Endothelial cell of umbilical vein (primary cell): ENCODE measurements around the gene OPRL1. TPM values are rescaled to one million over a fixed set of nuclear protein-coding genes. Genes with fewer than 3 reads are reported as not detected.

ENCODE experiments used
- BruUV-seq: library from RNA; stranded (reverse); fragments of 400-500 nt; replicated peaks from 2 replicates; lab custom pipeline; 2021; lab: Mats Ljungman, UMichigan
- CTCF ChIA-PET: fragments of 300-600, 350-600 bp; sonication (Branson Sonifier 250); formaldehyde crosslinking; loops from one replicate; lab custom pipeline; 2021; ENCODE audit warnings: antibody characterized with exemption, inconsistent platforms; lab: Charles Lee
- POLR2A ChIA-PET: fragments of 300-600, 350-600 bp; sonication (Branson Sonifier 250); formaldehyde crosslinking; loops from one replicate; lab custom pipeline; 2021; ENCODE audit warnings: antibody characterized with exemption, inconsistent platforms; lab: Charles Lee
- DNase-seq: peaks from one replicate; pipeline ENCODE4 v3.0.0-alpha.2; 2011; ENCODE audit warnings: low read depth, low spot score
- FAIRE-seq: peaks from 2 replicates; lab custom pipeline; 2011; peaks lifted over from hg19 to GRCh38; lab: Jason Lieb, UNC
- H2AFZ ChIP-seq: 2 replicates; pipeline ENCODE4 v1.6.0; 2012; ENCODE audit warnings: low read depth, low read length, control low read depth, inconsistent platforms
- H3K27ac ChIP-seq: 2 replicates; pipeline ENCODE4 v1.5.1; 2011; ENCODE audit warnings: low read depth, mild to moderate bottlenecking, control low read depth, low read length, moderate library complexity; ENCODE audit not compliant: insufficient read depth
- H3K27me3 ChIP-seq, 2 experiments: 2 replicates each; pipeline versions ENCODE4 v1.6.0 to v1.6.1; 2011; ENCODE audit warnings: low read length in 2 of 2, mixed read lengths in 1 of 2; ENCODE audit not compliant: control insufficient read depth in 2 of 2, insufficient read depth in 2 of 2
- H3K36me3 ChIP-seq, 2 experiments: 2 replicates in 1 of 2; 3 replicates in 1 of 2; pipeline ENCODE4 v1.5.1; 2011; ENCODE audit warnings: low read length in 2 of 2, mild to moderate bottlenecking in 1 of 2, moderate library complexity in 1 of 2; ENCODE audit not compliant: control insufficient read depth in 2 of 2, insufficient read depth in 2 of 2; ENCODE audit errors: extremely low read depth in 1 of 2
- H3K4me1 ChIP-seq: 3 replicates; pipeline ENCODE4 v1.5.1; 2011; ENCODE audit warnings: mild to moderate bottlenecking, low read length; ENCODE audit not compliant: control insufficient read depth, insufficient read depth; ENCODE audit errors: extremely low read depth
- H3K4me2 ChIP-seq: 2 replicates; pipeline ENCODE4 v1.6.1; 2011; ENCODE audit warnings: low read length, control low read depth, mixed read lengths; ENCODE audit not compliant: insufficient read depth
- H3K4me3 ChIP-seq, 3 experiments: fragments of 200-600 bp in 1 of 3; sonication (generic), shearing (Covaris generic) in 1 of 3; replicated peaks in 1 of 3; 2 replicates each; pipeline ENCODE4 v1.5.1; 2011 to 2016; ENCODE audit warnings: control low read depth in 3 of 3, low read length in 3 of 3, mild to moderate bottlenecking in 2 of 3, inconsistent platforms in 1 of 3, low read depth in 1 of 3, moderate library complexity in 1 of 3; ENCODE audit not compliant: insufficient read depth in 1 of 3
- H3K79me2 ChIP-seq: 2 replicates; pipeline ENCODE4 v1.6.0; 2012; ENCODE audit warnings: low read length, inconsistent platforms; ENCODE audit not compliant: control insufficient read depth, insufficient read depth
- H3K9ac ChIP-seq: replicated peaks from 2 replicates; pipeline ENCODE3; 2011; ENCODE audit warnings: low read length, control low read depth; ENCODE audit not compliant: insufficient read depth; ENCODE audit errors: extremely low read depth
- H3K9me1 ChIP-seq: replicated peaks from 3 replicates; pipeline ENCODE4 v1.6.0; 2011; ENCODE audit warnings: mild to moderate bottlenecking, low read length; ENCODE audit not compliant: control insufficient read depth, insufficient read depth; ENCODE audit errors: extremely low read depth
- H3K9me3 ChIP-seq: replicated peaks from 2 replicates; pipeline ENCODE4 v1.5.1; 2012; ENCODE audit warnings: low read length, inconsistent platforms; ENCODE audit not compliant: control insufficient read depth, insufficient read depth
- H4K20me1 ChIP-seq: replicated peaks from 2 replicates; pipeline ENCODE3; 2011; ENCODE audit warnings: mild to moderate bottlenecking, low read length; ENCODE audit not compliant: control insufficient read depth, insufficient read depth; ENCODE audit errors: extremely low read depth
- EZH2 ChIP-seq: IDR thresholded peaks from 2 replicates; pipeline ENCODE4 v1.6.1; 2012; ENCODE audit warnings: borderline replicate concordance, low read depth, mild to moderate bottlenecking, moderate library complexity, low read length, inconsistent platforms; ENCODE audit not compliant: severe bottlenecking
- FOS ChIP-seq: IDR thresholded peaks from 2 replicates; pipeline ENCODE4 v1.6.1; 2011; ENCODE audit warnings: mild to moderate bottlenecking, low read length, moderate library complexity, borderline replicate concordance; ENCODE audit not compliant: insufficient read depth
- GATA2 ChIP-seq: IDR thresholded peaks from 2 replicates; pipeline ENCODE4 v1.7.0; 2011; ENCODE audit warnings: low read depth, mild to moderate bottlenecking, moderate library complexity, mixed read lengths, low read length; ENCODE audit not compliant: insufficient read length, insufficient read depth
- JUN ChIP-seq: IDR thresholded peaks from 2 replicates; pipeline ENCODE4 v1.6.1; 2011; ENCODE audit warnings: borderline replicate concordance, low read depth; ENCODE audit not compliant: insufficient read length, insufficient read depth
- MAX ChIP-seq: IDR thresholded peaks from 2 replicates; pipeline ENCODE4 v1.6.1; 2011; ENCODE audit not compliant: insufficient read depth, insufficient read length
- MYC ChIP-seq: IDR thresholded peaks from one replicate; pipeline ENCODE4 v1.6.1; 2011; ENCODE audit warnings: mild to moderate bottlenecking, low read depth, low read length
- POLR2A ChIP-seq: IDR thresholded peaks from 2 replicates; pipeline ENCODE4 v1.6.1; 2012; ENCODE audit warnings: low read depth, mild to moderate bottlenecking, control low read depth, low read length
- POLR2AphosphoS5 ChIP-seq: IDR thresholded peaks from 2 replicates; pipeline ENCODE4 v1.6.1; 2012; ENCODE audit warnings: low read depth, mild to moderate bottlenecking, control low read depth, low read length, moderate library complexity; ENCODE audit not compliant: insufficient read depth
- dilution Hi-C: fragments of 300-500 bp; cut with MboI; formaldehyde crosslinking; loops from one replicate; pipeline ENCODE4 v1.15.0; 2019; ENCODE audit warnings: low sequenced_read_pairs; ENCODE audit not compliant: extremely low pct_ligation_motif_present
- intact Hi-C: fragments of 100-400 bp; cut with micrococcal nuclease; formaldehyde crosslinking; loops from one replicate; pipeline ENCODE4 v1.10.0; 2022
- polyA plus RNA-seq, 4 experiments: library from polyadenylated mRNA; depleted of rRNA in 3 of 4; stranded (reverse) in 3 of 4; unstranded in 1 of 4; fragments of >200 nt; gene quantifications; 2 replicates each; pipeline versions ENCODE4 v1.2.1 to v1.2.3, GENCODE V29; 2011 to 2012; ENCODE audit warnings: missing spikeins in 1 of 4
- total RNA-seq: library from RNA; stranded (reverse); gene quantifications from 2 replicates; pipeline ENCODE4 v1.2.3, GENCODE V29; 2021
- TF ChIP-seq, protein P1 (sequence below), 2 donors: IDR thresholded peaks; 1 replicate in 1 of 2; 2 replicates in 1 of 2; pipeline ENCODE4 v1.5.1; 2011; ENCODE audit warnings: low read length in 2 of 2, mild to moderate bottlenecking in 2 of 2, moderate library complexity in 2 of 2, control low read depth in 1 of 2, inconsistent platforms in 1 of 2, low read depth in 1 of 2; ENCODE audit not compliant: insufficient read depth in 1 of 2; ENCODE audit errors: extremely low read depth in 1 of 2

The OPRL1 gene
- total and polyA plus RNA-seq, 2 donors (not counting 3 experiments of a cell fraction or from before 2014, with no cell fraction given) = 1.9 to 2.0 TPM

DNA sequence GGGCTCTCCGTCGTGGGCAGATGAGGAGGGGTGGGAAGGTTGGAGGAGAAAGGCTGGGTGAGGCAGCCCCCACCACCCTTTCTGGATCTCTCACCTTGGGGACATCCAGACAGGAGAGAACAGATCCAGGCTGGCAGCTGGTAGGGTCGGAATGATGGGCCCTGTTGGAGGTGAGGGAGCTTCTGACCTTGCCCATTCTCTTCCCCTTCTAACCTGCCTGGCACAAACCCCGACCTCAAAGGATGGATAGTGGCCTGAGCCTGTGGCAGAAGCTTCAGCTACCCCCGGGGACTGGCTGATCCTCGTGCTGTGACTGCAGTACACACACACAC lies 33.5 kb downstream of the OPRL1 start:
- Histone ChIP-seq H3K27ac (no peak overlapping the region), H3K79me2 (no peaks in the 10 kb centered on the region), H3K9ac (no peak overlapping the region), H3K27me3 (no peaks in the 10 kb centered on the region), H3K4me3 (no peak overlapping the region), H3K4me1 (no peaks in the 10 kb centered on the region), H4K20me1 (no peaks in the 10 kb centered on the region), H3K9me3 (no peaks in the 10 kb centered on the region), H3K36me3 (no peaks in the 10 kb centered on the region), H2AFZ (no peak overlapping the region), H3K4me2 (no peak overlapping the region), H3K9me1 (no peaks in the 10 kb centered on the region)
- no TSS peak for BruUV-seq
- dilution Hi-C loops = no loop called here
- POLR2A ChIA-PET = no interaction called here
- DNase-seq (no peak), FAIRE-seq (no peak)
- intact Hi-C loops = no loop called here
- CTCF ChIA-PET = interaction anchor here (1.0 kb wide), 1 partner anchor 11 kb away, joined by 3 read pairs; no protein-coding TSS in a partner anchor
- TF ChIP-seq POLR2A (no peak), MYC (no peak), POLR2AphosphoS5 (no peak), EZH2 (no peak), GATA2 (no peak)

DNA sequence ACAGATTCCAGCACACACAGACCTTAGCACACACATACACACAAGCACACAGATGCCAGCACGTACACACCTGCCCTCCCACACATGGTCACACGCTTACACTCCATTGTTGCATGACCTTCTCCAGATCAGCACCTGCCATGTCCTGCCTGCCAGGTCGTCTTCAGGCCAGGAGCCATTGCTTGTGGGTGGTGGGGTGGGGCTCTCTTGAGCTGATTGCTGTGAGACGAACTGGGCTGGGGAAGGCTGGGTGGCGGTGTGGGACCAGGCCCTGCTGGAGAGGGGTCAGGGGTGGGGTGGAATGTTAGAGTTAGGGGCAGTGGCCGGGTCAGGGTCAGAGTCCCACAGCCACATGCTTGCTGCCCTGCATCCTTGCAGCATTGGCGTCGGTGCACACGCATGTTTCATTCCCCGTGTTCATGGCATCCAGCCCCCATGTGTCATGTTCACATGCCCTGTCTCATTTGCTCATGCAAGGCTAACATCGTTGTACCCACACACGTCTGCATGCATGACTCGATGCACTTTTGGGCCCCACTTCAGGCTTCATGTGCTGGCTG lies 34.0 kb downstream of the OPRL1 start:
- no peak overlapping the region for H3K9ac ChIP-seq
- BruUV-seq = no TSS peak
- ChIA-PET POLR2A (no interaction called here), CTCF (interaction anchor here (1.0 to 1.5 kb wide), 2 partner anchors 11 to 75 kb away, joined by 3 to 6 read pairs; no protein-coding TSS in a partner anchor)
- dilution Hi-C loops (no loop called here), intact Hi-C loops (no loop called here)
- H3K27me3 ChIP-seq = no peaks in the 10 kb centered on the region
- H3K27ac ChIP-seq = no peak overlapping the region
- no peak overlapping the region for H2AFZ ChIP-seq
- no peaks in the 10 kb centered on the region for H3K4me1 ChIP-seq
- H3K36me3 ChIP-seq = no peaks in the 10 kb centered on the region
- DNase-seq (no peak), FAIRE-seq (no peak)
- no peaks in the 10 kb centered on the region for H3K79me2 ChIP-seq
- no peaks in the 10 kb centered on the region for H3K9me1 ChIP-seq
- H3K4me3 ChIP-seq = no peak overlapping the region
- TF ChIP-seq POLR2AphosphoS5 (no peak), MAX (no peak), POLR2A (no peak), FOS (no peak), MYC (no peak), JUN (no peak), GATA2 (no peak), EZH2 (no peak)
- TF ChIP-seq, protein P1, sequence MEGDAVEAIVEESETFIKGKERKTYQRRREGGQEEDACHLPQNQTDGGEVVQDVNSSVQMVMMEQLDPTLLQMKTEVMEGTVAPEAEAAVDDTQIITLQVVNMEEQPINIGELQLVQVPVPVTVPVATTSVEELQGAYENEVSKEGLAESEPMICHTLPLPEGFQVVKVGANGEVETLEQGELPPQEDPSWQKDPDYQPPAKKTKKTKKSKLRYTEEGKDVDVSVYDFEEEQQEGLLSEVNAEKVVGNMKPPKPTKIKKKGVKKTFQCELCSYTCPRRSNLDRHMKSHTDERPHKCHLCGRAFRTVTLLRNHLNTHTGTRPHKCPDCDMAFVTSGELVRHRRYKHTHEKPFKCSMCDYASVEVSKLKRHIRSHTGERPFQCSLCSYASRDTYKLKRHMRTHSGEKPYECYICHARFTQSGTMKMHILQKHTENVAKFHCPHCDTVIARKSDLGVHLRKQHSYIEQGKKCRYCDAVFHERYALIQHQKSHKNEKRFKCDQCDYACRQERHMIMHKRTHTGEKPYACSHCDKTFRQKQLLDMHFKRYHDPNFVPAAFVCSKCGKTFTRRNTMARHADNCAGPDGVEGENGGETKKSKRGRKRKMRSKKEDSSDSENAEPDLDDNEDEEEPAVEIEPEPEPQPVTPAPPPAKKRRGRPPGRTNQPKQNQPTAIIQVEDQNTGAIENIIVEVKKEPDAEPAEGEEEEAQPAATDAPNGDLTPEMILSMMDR (IDR thresholded peaks at IDR 0.05; ENCODE audit: extremely low read depth in 1 of 2, insufficient read depth in 1 of 2, low read depth in 1 of 2, low read length in 2 of 2) = no peak
- no peaks in the 10 kb centered on the region for H4K20me1 ChIP-seq
- no peaks in the 10 kb centered on the region for H3K9me3 ChIP-seq
- no peak overlapping the region for H3K4me2 ChIP-seq
